Neural cell (in vitro differentiated cells): ENCODE data around the gene C1S. TPM values are rescaled to one million over a fixed set of nuclear protein-coding genes. Genes with fewer than 3 reads are reported as not detected.

Experiments used
- H2AFZ ChIP-seq: fragments of 200-600, 300-800 bp; sonication (generic), shearing (Covaris generic); 2 replicates; pipeline ENCODE4 v1.6.0; 2014; ENCODE audit warnings: low read depth, mild to moderate bottlenecking, antibody characterized with exemption, low read length, moderate library complexity
- H3F3A ChIP-seq: fragments of 200-600 bp; shearing (Covaris generic); 2 replicates; pipeline ENCODE4 v1.6.1; 2016; ENCODE audit warnings: mild to moderate bottlenecking, moderate library complexity, mixed read lengths, antibody characterized with exemption, low read length; ENCODE audit not compliant: insufficient read depth, poor library complexity, severe bottlenecking
- H3K27ac ChIP-seq: fragments of 200-600, 300-800 bp; sonication (generic), shearing (Covaris generic); 2 replicates; pipeline ENCODE4 v1.5.1; 2014; ENCODE audit warnings: mild to moderate bottlenecking, low read length, moderate library complexity
- H3K27me3 ChIP-seq: fragments of 300-800, 200-600 bp; sonication (generic), shearing (Covaris generic); 2 replicates; pipeline ENCODE4 v1.6.0; 2014; ENCODE audit warnings: mild to moderate bottlenecking, low read depth, low read length, moderate library complexity; ENCODE audit not compliant: insufficient read depth
- H3K36me3 ChIP-seq: fragments of 300-800, 200-600 bp; sonication (generic), shearing (Covaris generic); 2 replicates; pipeline ENCODE4 v1.5.1; 2014; ENCODE audit warnings: mild to moderate bottlenecking, antibody characterized with exemption, low read length, moderate library complexity; ENCODE audit not compliant: insufficient read depth
- H3K4me2 ChIP-seq: fragments of 300-800, 200-600 bp; sonication (generic), shearing (Covaris generic); 2 replicates; pipeline ENCODE4 v1.6.0; 2014; ENCODE audit warnings: mild to moderate bottlenecking, low read length
- H3K4me3 ChIP-seq: fragments of 300-800, 200-600 bp; sonication (generic), shearing (Covaris generic); 2 replicates; pipeline ENCODE4 v1.5.1; 2014; ENCODE audit warnings: mild to moderate bottlenecking, low read length, moderate library complexity
- H3K79me2 ChIP-seq: fragments of 200-600 bp; shearing (Covaris generic); replicated peaks from 2 replicates; pipeline ENCODE4 v1.6.0; 2014; ENCODE audit warnings: mild to moderate bottlenecking, low read length, moderate library complexity; ENCODE audit not compliant: insufficient read depth
- H3K9ac ChIP-seq: fragments of 300-800, 200-600 bp; sonication (generic), shearing (Covaris generic); 2 replicates; pipeline ENCODE4 v1.6.1; 2016; ENCODE audit warnings: mild to moderate bottlenecking, low read length, mixed read lengths
- H3K9me2 ChIP-seq: fragments of 200-600 bp; shearing (Covaris generic); 2 replicates; pipeline ENCODE4 v1.6.1; 2016; ENCODE audit warnings: mild to moderate bottlenecking, low read length, mixed read lengths; ENCODE audit not compliant: insufficient read depth
- H3K9me3 ChIP-seq: fragments of 200-600, 300-800 bp; sonication (generic), shearing (Covaris generic); 2 replicates; pipeline ENCODE4 v1.6.1; 2016; ENCODE audit warnings: mild to moderate bottlenecking, mixed run types, low read length, moderate library complexity, mixed read lengths
- H4K20me1 ChIP-seq: fragments of 200-600 bp; shearing (Covaris generic); 2 replicates; pipeline ENCODE4 v1.6.1; 2016; ENCODE audit warnings: mild to moderate bottlenecking, mixed run types; ENCODE audit not compliant: insufficient read depth
- EP300 ChIP-seq: fragments of 450-650 bp; conservative IDR thresholded peaks from 2 replicates; pipeline ENCODE4 v1.6.1; 2014; ENCODE audit warnings: antibody characterized with exemption, mild to moderate bottlenecking, moderate library complexity; ENCODE audit not compliant: poor library complexity, severe bottlenecking
- EZH2 ChIP-seq: fragments of 200-600, 300-800 bp; shearing (Covaris generic), sonication (generic); IDR thresholded peaks from 2 replicates; pipeline ENCODE4 v1.6.1; 2014; ENCODE audit warnings: antibody characterized with exemption, low read length, borderline replicate concordance, mild to moderate bottlenecking; ENCODE audit not compliant: insufficient read depth, poor library complexity, severe bottlenecking
- MXI1 ChIP-seq: fragments of 450-650 bp; conservative IDR thresholded peaks from 2 replicates; pipeline ENCODE4 v1.6.1; 2014; ENCODE audit warnings: antibody characterized with exemption, mild to moderate bottlenecking; ENCODE audit not compliant: poor library complexity, severe bottlenecking
- POLR2AphosphoS5 ChIP-seq: IDR thresholded peaks from 2 replicates; pipeline ENCODE4 v1.6.1; 2012
- RAD21 ChIP-seq: fragments of 450-650 bp; conservative IDR thresholded peaks from 2 replicates; pipeline ENCODE4 v1.6.1; 2014; ENCODE audit warnings: antibody characterized with exemption, mild to moderate bottlenecking, moderate library complexity
- SMC3 ChIP-seq: fragments of 450-650 bp; conservative IDR thresholded peaks from 2 replicates; pipeline ENCODE4 v1.6.1; 2014; ENCODE audit warnings: antibody characterized with exemption, mild to moderate bottlenecking, moderate library complexity; ENCODE audit not compliant: poor library complexity
- TAF1 ChIP-seq: IDR thresholded peaks from 2 replicates; pipeline ENCODE4 v1.6.1; 2012; ENCODE audit warnings: low read depth
- polyA plus RNA-seq: library from polyadenylated mRNA; depleted of rRNA; stranded (reverse); fragments of >200 nt; gene quantifications from 2 replicates; pipeline ENCODE4 v1.2.3, GENCODE V29; 2014
- TF ChIP-seq, protein P1 (sequence below): IDR thresholded peaks from 2 replicates; pipeline ENCODE4 v1.6.1; 2012; ENCODE audit warnings: borderline replicate concordance
- TF ChIP-seq, protein P2 (sequence below): fragments of 450-650 bp; IDR thresholded peaks from 2 replicates; pipeline ENCODE4 v1.5.1; 2014; ENCODE audit warnings: antibody characterized with exemption, mild to moderate bottlenecking, moderate library complexity; ENCODE audit not compliant: poor library complexity, severe bottlenecking

The C1S gene
- polyA plus RNA-seq, 1 donor from 2014 or later = 4.9 TPM

DNA sequence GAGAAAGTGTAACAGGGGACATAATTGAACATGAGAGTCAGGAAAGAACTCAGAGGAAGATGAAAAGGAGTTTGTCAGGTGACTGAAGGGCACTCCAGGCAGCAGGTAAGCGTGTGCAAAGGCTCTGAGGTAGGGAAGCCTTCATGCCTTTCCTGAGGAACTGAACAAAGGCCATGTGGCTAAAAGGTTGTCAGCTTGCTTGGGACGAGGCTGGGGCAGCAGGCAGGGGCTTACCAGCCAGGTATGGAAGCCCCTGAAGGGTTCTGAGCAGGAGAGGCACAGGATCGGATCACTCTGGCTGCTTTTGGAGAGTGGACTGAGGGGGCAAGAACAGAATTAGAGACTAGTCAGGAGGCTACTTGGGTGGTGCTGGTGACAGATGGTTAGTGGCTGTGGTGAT lies 47.4 kb upstream of the C1S start:
- Histone ChIP-seq H3K9me2 (no peaks in the 10 kb centered on the region), H3F3A (no peaks in the 10 kb centered on the region)

DNA sequence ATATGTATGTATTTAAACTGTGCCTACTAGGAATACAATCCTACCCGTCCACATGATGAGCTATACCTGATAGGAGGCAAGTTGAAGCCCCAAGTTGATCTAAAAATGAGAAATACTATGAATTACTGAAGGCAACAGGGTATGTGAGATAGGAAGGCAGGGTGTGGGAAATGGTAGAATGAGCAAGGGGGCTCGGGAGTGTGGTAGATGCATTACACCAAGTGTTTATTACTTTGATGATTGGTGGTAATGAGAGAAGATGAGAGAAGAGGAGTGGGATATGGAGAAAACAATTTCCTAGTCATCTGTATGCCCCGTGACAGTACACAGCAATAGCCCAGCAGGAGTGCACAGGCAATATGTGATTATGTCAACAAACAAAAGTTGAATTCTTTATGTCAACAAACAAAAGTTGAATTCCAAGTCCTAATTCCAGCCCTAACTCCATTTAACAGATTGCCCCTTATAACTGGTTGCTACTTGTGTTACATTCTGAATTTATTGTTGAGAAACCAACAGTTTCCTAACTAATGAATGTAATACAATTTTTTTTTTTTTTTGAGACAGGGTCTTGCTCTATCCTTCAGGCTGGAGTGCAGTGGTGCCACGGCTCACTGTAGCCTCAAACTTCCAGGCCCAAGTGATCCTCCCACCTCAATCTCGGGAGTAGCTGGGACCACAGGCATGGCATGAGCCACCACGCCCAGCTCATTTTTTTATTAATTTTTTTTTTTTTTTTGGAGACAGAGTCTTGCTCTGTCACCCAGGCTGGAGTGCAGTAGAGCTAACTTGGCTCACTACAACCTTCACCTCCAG lies 44.8 kb upstream of the C1S start:
- no peak overlapping the region for H3K9ac ChIP-seq
- no peak overlapping the region for H3K4me3 ChIP-seq
- H3F3A ChIP-seq = no peaks in the 10 kb centered on the region
- peaks cover 4% of the 10 kb centered on the region for H3K79me2 ChIP-seq
- no peaks in the 10 kb centered on the region for H3K36me3 ChIP-seq
- no peaks in the 10 kb centered on the region for H4K20me1 ChIP-seq
- H3K9me2 ChIP-seq = no peaks in the 10 kb centered on the region
- no peak overlapping the region for H2AFZ ChIP-seq
- no peaks in the 10 kb centered on the region for H3K27me3 ChIP-seq
- no peak for TF ChIP-seq RAD21
- TF ChIP-seq TAF1 = no peak
- TF ChIP-seq, protein P1, sequence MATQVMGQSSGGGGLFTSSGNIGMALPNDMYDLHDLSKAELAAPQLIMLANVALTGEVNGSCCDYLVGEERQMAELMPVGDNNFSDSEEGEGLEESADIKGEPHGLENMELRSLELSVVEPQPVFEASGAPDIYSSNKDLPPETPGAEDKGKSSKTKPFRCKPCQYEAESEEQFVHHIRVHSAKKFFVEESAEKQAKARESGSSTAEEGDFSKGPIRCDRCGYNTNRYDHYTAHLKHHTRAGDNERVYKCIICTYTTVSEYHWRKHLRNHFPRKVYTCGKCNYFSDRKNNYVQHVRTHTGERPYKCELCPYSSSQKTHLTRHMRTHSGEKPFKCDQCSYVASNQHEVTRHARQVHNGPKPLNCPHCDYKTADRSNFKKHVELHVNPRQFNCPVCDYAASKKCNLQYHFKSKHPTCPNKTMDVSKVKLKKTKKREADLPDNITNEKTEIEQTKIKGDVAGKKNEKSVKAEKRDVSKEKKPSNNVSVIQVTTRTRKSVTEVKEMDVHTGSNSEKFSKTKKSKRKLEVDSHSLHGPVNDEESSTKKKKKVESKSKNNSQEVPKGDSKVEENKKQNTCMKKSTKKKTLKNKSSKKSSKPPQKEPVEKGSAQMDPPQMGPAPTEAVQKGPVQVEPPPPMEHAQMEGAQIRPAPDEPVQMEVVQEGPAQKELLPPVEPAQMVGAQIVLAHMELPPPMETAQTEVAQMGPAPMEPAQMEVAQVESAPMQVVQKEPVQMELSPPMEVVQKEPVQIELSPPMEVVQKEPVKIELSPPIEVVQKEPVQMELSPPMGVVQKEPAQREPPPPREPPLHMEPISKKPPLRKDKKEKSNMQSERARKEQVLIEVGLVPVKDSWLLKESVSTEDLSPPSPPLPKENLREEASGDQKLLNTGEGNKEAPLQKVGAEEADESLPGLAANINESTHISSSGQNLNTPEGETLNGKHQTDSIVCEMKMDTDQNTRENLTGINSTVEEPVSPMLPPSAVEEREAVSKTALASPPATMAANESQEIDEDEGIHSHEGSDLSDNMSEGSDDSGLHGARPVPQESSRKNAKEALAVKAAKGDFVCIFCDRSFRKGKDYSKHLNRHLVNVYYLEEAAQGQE = no peak
- TF ChIP-seq, protein P2, sequence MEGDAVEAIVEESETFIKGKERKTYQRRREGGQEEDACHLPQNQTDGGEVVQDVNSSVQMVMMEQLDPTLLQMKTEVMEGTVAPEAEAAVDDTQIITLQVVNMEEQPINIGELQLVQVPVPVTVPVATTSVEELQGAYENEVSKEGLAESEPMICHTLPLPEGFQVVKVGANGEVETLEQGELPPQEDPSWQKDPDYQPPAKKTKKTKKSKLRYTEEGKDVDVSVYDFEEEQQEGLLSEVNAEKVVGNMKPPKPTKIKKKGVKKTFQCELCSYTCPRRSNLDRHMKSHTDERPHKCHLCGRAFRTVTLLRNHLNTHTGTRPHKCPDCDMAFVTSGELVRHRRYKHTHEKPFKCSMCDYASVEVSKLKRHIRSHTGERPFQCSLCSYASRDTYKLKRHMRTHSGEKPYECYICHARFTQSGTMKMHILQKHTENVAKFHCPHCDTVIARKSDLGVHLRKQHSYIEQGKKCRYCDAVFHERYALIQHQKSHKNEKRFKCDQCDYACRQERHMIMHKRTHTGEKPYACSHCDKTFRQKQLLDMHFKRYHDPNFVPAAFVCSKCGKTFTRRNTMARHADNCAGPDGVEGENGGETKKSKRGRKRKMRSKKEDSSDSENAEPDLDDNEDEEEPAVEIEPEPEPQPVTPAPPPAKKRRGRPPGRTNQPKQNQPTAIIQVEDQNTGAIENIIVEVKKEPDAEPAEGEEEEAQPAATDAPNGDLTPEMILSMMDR = no peak
- no peak for TF ChIP-seq POLR2AphosphoS5
- TF ChIP-seq EZH2 = no peak
- no peak for TF ChIP-seq EP300
- TF ChIP-seq SMC3 = no peak
- no peak for TF ChIP-seq MXI1
- H3K9me3 ChIP-seq = no peaks in the 10 kb centered on the region
- no peak overlapping the region for H3K27ac ChIP-seq
- no peak overlapping the region for H3K4me2 ChIP-seq

More for the DNA sequence above, 47.4 kb upstream of the C1S start:
- Histone ChIP-seq H3K4me3 (no peak overlapping the region), H4K20me1 (no peaks in the 10 kb centered on the region), H3K9ac (no peak overlapping the region), H3K4me2 (no peak overlapping the region), H3K79me2 (peaks cover 4% of the 10 kb centered on the region), H3K9me3 (no peaks in the 10 kb centered on the region), H2AFZ (no peak overlapping the region), H3K27ac (no peak overlapping the region), H3K27me3 (no peaks in the 10 kb centered on the region), H3K36me3 (no peaks in the 10 kb centered on the region)
- no peak for TF ChIP-seq TAF1
- TF ChIP-seq, protein P2 = no peak
